Neural progenitor cell (in vitro differentiated cells): ENCODE results near the gene PIK3R4.

Experiments
- CTCF ChIP-seq: fragments of 200-600 bp; sonication (generic); IDR thresholded peaks from 2 replicates; pipeline ENCODE4 v1.5.1; 2017; ENCODE audit warnings: antibody characterized with exemption, mild to moderate bottlenecking
- EZH2 ChIP-seq: fragments of 200-600 bp; sonication (generic); IDR thresholded peaks from 2 replicates; pipeline ENCODE4 v1.6.1; 2017; ENCODE audit warnings: antibody characterized with exemption, mild to moderate bottlenecking, moderate library complexity
- EZH2phosphoT487 ChIP-seq: fragments of 200-600 bp; sonication (generic); IDR thresholded peaks from 2 replicates; pipeline ENCODE4 v1.6.1; 2017; ENCODE audit warnings: antibody characterized with exemption

DNA sequence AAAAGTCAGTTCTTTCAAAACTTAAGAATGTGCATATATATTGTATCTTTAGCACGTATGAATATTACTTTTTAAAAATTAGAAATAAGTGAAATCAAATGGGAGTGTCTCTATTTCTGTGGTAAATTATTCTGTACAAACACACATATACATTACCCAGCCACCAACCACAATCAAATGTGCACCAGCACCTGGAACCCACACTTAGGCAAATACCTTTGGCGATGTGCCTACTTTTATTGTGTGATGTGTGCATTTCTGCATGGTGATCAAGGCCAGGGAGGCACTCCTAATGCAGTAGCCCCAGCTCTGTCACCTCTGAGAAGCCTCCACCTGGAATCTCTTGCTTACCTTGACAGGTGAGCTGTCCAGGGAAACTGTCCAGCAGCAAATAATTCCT lies 76.9 kb downstream of the PIK3R4 start:
- TF ChIP-seq EZH2, result no peak
- no peak for TF ChIP-seq CTCF
- TF ChIP-seq EZH2phosphoT487, result no peak
